AG04450 (cell line): ENCODE measurements around the gene B3GAT3. TPM values are rescaled to one million over a fixed set of nuclear protein-coding genes. Genes with fewer than 3 reads are reported as not detected.

ENCODE experiments used
- CTCF ChIA-PET: fragments of 300-600, 350-600 bp; formaldehyde crosslinking; extraction: SDS; loops from one replicate; lab custom pipeline; 2022; ENCODE audit warnings: antibody characterized with exemption, inconsistent platforms; lab: Charles Lee
- POLR2A ChIA-PET: fragments of 350-600 bp; formaldehyde crosslinking; extraction: SDS; loops from one replicate; lab custom pipeline; 2021; ENCODE audit warnings: antibody characterized with exemption, inconsistent platforms; lab: Yijun Ruan, JAX
- DNase-seq: peaks from one replicate; pipeline ENCODE4 v3.0.0-alpha.2; 2011; ENCODE audit warnings: low read depth, low spot score
- H3K27ac ChIP-seq: one replicate; pipeline ENCODE4 v1.5.1; 2012; ENCODE audit warnings: low read depth, low read length, control low read depth
- H3K27me3 ChIP-seq: one replicate; pipeline ENCODE4 v1.6.0; 2012; ENCODE audit warnings: low read length; ENCODE audit not compliant: control insufficient read depth, insufficient read depth
- H3K4me3 ChIP-seq: 2 replicates; pipeline ENCODE4 v1.5.1; 2011; ENCODE audit warnings: mild to moderate bottlenecking, low read depth, low read length, control low read depth
- H3K9me3 ChIP-seq: 2 replicates; pipeline ENCODE4 v1.5.1; 2012; ENCODE audit warnings: low read length; ENCODE audit not compliant: control insufficient read depth, insufficient read depth
- CTCF ChIP-seq: IDR thresholded peaks from 2 replicates; pipeline ENCODE4 v1.5.1; 2011; ENCODE audit warnings: low read depth, low read length, control low read depth, inconsistent platforms
- polyA plus RNA-seq: library from polyadenylated mRNA; depleted of rRNA; stranded (reverse); fragments of >200 nt; gene quantifications from 2 replicates; pipeline ENCODE4 v1.2.3, GENCODE V29; 2011

Gene B3GAT3
- polyA plus RNA-seq, 1 experiment = 14.5 TPM

GRCh38 chr11:62605902-62606301 is 15.9 kb downstream of the B3GAT3 start:
- ChIA-PET POLR2A (interaction anchor here (0.5 kb wide), 1 partner anchor 54 kb away, joined by 3 read pairs; no protein-coding TSS in a partner anchor), CTCF (interaction anchor here (1.0 kb wide), 1 partner anchor 181 kb away, joined by 3 read pairs; no protein-coding TSS in a partner anchor)
- H3K27me3 ChIP-seq = no peaks in the 10 kb centered on the region
- no peak overlapping the region for H3K27ac ChIP-seq
- DNase-seq = no peak
- H3K4me3 ChIP-seq = no peak overlapping the region
- TF ChIP-seq CTCF = no peak
- H3K9me3 ChIP-seq = peaks cover 2% of the 10 kb centered on the region; the same call in 1 of the 2 replicates

DNA sequence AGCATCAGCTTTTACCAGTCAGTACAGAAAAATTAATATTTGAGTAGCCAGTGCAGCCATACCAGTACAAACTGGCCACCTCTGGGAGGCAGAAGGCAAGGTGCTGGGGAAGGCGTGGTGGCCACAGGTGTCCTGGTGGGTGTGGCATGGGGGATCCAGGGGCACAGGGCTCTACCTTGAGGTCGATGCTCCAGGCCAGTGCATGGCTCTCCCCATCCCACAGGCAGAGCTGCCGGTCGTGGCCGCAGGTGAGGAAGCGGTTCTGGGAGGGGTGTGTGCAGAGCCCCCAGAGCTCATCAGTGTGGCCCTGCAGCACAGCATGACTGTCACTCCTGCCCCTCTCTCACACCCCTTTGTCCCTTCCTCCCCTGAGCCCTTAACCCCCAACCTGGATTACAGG is 16.3 kb downstream of the B3GAT3 start:
- no peak overlapping the region for H3K27ac ChIP-seq
- no peak for TF ChIP-seq CTCF
- H3K4me3 ChIP-seq = no peak overlapping the region
- peaks cover 2% of the 10 kb centered on the region; the same call in 1 of the 2 replicates for H3K9me3 ChIP-seq
- no peak for DNase-seq
- no peaks in the 10 kb centered on the region for H3K27me3 ChIP-seq
- ChIA-PET POLR2A (no interaction called here), CTCF (interaction anchor here (1.0 kb wide), 1 partner anchor 181 kb away, joined by 3 read pairs; no protein-coding TSS in a partner anchor)

GRCh38 chr11:62604460-62605120 is 17.2 kb downstream of the B3GAT3 start:
- H3K27ac ChIP-seq = no peak overlapping the region
- H3K9me3 ChIP-seq = peaks cover 2% of the 10 kb centered on the region; the same call in 1 of the 2 replicates
- DNase-seq = no peak
- CTCF ChIA-PET = interaction anchor here (1.0 to 1.6 kb wide), 2 partner anchors 8 to 180 kb away, joined by 3 to 4 read pairs; partner anchors contain the start of gene EML3
- POLR2A ChIA-PET = no interaction called here
- TF ChIP-seq CTCF = no peak
- H3K27me3 ChIP-seq = no peaks in the 10 kb centered on the region
- no peak overlapping the region for H3K4me3 ChIP-seq

- peaks cover 2% of the 10 kb centered on the region; the same call in 1 of the 2 replicates for H3K9me3 ChIP-seq
- POLR2A ChIA-PET = no interaction called here
- DNase-seq = no peak
- TF ChIP-seq CTCF = no peak
- H3K27ac ChIP-seq = no peak overlapping the region
- CTCF ChIA-PET = interaction anchor here (0.9 to 1.6 kb wide), 2 partner anchors 8 to 209 kb away, joined by 3 to 4 read pairs; partner anchors contain the start of gene EML3
- no peak overlapping the region for H3K4me3 ChIP-seq
- no peaks in the 10 kb centered on the region for H3K27me3 ChIP-seq
Observed at GRCh38 chr11:62603776-62604299, 17.9 kb downstream of the B3GAT3 start.

DNA sequence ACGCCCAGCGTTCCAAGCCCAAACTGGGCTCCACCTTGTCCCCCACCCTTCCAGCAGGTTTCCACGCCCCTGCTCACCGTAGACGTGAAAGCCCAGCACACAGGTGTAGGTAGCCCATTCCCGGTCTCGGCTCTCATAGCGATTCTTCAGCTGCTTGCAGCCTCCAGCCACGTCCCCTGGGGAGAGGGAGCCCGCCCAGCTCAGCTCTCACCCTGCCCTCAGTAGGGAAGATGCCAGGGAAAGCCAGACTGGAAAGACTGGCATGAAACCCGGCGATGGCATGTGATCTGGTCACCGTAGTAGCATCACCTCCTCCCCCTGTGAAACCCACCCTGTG is 18.7 kb downstream of the B3GAT3 start:
- no peak for TF ChIP-seq CTCF
- Histone ChIP-seq H3K9me3 (peaks cover 2% of the 10 kb centered on the region; the same call in 1 of the 2 replicates), H3K27me3 (no peaks in the 10 kb centered on the region), H3K27ac (no peak overlapping the region), H3K4me3 (peak overlapping the region; percentile 80; the same call in 1 of the 2 replicates)
- POLR2A ChIA-PET = interaction anchor here (0.9 kb wide), 1 partner anchor 9 kb away, joined by 3 read pairs; no protein-coding TSS in a partner anchor
- no peak for DNase-seq
- CTCF ChIA-PET = interaction anchor here (0.9 to 1.6 kb wide), 2 partner anchors 9 to 208 kb away, joined by 3 to 4 read pairs; partner anchors contain the start of gene EML3
